Skin epidermis (tissue), 12 donors: ENCODE results near the gene BRWD1.
A peak's percentile ranks its signal among the peaks of the same experiment; 100 is the strongest.
"Not testable (repeated sequence)": the region's sequence is repeated elsewhere in the genome, so short reads cannot be mapped to it uniquely, and the experiment has no call there.

Experiments used
- H3K27ac ChIP-seq, 21 experiments: fragments of 200-600 bp; sonication (generic) in 11 of 21; one replicate each; pipeline ENCODE4 v1.5.0; 2020; ENCODE audit warnings: mild to moderate bottlenecking in 3 of 21, inconsistent platforms in 2 of 21, moderate library complexity in 2 of 21
- H3K4me3 ChIP-seq, 7 experiments: fragments of 200-600 bp; sonication (generic) in 2 of 7; one replicate each; pipeline ENCODE4 v1.5.0; 2020; ENCODE audit warnings: inconsistent platforms in 2 of 7, mild to moderate bottlenecking in 2 of 7, moderate library complexity in 1 of 7

BRWD1 gene

DNA sequence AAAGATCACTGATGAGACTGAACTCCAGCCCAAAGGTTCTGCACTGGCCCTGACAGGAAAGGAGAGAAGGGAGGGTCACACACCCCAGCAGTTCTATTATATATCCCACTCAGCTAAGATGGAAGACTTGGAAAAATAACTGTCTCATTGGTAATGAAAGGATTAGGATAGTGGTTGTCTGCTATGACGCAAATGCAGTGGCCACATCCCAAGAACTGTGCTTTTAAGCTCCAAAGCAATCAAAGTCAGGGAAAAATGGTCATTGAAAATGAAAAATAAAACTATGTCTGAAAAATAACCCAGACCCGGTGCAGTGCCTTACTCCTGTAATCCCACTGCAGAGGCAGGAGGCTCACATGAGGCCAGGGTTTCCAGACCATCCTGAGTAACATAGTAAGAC lies 161.2 kb downstream of the BRWD1 start:
- H3K4me3 ChIP-seq = no peak overlapping the region
- no peak overlapping the region for H3K27ac ChIP-seq

DNA sequence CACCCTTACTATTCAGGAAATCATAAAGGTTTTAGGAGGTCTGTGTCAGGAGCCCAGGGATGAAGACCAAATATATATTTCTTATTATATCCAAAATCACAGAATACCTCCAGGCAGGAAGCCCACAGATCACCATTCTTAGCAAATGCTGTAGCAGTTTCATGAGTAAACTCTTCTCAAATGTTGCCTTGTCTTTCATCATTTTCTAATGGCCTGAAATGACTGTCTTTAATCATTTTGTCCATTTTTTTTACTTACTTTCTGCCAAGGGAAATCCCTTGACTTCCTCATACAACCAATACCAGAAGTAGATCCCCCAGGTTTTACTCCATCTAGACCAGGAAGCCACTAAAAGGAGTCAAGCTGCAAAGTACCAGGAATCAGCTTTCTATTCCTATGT lies 162.6 kb downstream of the BRWD1 start:
- no peak overlapping the region for H3K27ac ChIP-seq

GRCh38 chr21:39150316-39150715 lies 163.1 kb downstream of the BRWD1 start:
- Histone ChIP-seq H3K4me3 (no peak overlapping the region), H3K27ac (no peak overlapping the region)

More for the DNA sequence above, 162.6 kb downstream of the BRWD1 start:
- no peak overlapping the region for H3K4me3 ChIP-seq

- Histone ChIP-seq H3K4me3 (no peak overlapping the region), H3K27ac (no peak overlapping the region)
Observed at GRCh38 chr21:39149882-39150281, 163.6 kb downstream of the BRWD1 start.

- Histone ChIP-seq H3K4me3 (no peak overlapping the region), H3K27ac (no peak overlapping the region)
Observed at GRCh38 chr21:39148975-39149374, 164.5 kb downstream of the BRWD1 start.

- Histone ChIP-seq H3K4me3 (no peak overlapping the region), H3K27ac (no peak overlapping the region)
Observed at GRCh38 chr21:39144191-39144590, 169.2 kb downstream of the BRWD1 start.

GRCh38 chr21:39142972-39143371 lies 170.5 kb downstream of the BRWD1 start:
- H3K4me3 ChIP-seq = no peak overlapping the region
- no peak overlapping the region for H3K27ac ChIP-seq

DNA sequence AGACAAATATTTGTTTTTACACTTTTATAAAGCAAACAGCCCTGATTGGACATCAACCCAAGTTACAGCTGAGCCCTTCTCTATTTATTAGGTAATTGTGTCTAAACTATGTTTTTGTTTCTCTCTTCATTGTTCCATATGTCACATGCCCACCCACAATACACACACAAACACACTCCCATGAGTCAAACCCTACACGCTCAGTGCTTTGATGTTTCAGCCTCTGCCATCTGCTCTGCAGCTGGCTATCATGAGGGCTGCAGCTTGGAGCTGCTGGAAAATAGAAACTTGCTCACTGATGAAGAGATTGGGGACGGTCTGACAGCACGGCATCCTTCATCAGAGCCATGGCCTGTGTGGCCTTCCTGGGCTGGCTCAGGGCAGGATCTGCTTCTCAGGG lies 171.9 kb downstream of the BRWD1 start:
- Histone ChIP-seq H3K27ac (no peak overlapping the region), H3K4me3 (no peak overlapping the region)

DNA sequence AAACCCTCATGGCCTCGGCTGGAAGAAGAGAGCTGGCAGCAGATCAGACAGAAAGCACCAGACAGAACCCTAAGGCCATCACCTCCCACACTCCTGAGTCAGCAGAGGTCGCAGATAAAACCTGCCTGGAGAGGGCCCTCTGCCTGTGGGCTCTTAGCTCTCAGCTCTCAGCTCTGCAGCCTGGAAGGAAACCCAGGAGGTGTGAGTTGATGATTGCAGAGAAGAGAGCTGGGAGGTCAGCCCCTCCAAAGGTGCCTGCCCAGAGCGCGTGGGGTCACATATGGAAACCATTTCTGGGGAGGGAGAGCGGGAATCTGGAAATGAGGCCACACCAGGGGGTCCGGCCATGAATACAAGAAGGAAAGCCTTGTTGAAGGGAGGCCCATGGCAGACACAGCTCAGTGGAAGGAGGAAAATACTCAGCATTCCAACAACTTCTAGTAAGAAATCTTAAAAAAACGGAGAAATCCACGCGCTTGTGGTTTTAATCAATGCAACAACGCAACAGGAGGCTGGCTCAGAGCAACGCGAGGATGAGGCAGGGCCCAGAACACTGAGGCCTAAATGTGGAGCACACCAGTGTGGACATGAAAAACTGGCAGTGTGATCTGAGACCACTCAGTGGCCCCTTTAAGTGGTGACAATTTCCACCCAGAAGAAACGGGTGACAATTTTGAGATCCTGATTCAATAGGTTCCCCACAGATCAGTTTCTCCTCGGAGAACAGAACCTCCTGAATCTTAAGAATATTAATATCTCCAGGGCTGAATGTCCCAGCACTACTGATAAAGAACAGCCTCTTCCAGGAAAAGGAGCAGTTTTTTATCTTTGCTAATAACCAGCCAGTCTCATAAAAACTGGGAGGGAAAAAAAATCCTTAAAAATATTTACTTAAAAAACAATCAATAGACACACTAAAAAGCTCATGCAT lies 175.9 kb downstream of the BRWD1 start:
- Histone ChIP-seq H3K27ac (peak overlapping the region in 9 of 21 experiments; percentile 3 to 73 (median 38)), H3K4me3 (no peak overlapping the region)

- peak overlapping the region in 7 of 21 experiments; percentile 3 to 73 (median 28) for H3K27ac ChIP-seq
- no peak overlapping the region for H3K4me3 ChIP-seq
Observed at GRCh38 chr21:39136711-39137110, 176.7 kb downstream of the BRWD1 start.

- not testable (repeated sequence) for H3K4me3 ChIP-seq, H3K27ac ChIP-seq
Observed at GRCh38 chr21:39136138-39136537, 177.3 kb downstream of the BRWD1 start.

DNA sequence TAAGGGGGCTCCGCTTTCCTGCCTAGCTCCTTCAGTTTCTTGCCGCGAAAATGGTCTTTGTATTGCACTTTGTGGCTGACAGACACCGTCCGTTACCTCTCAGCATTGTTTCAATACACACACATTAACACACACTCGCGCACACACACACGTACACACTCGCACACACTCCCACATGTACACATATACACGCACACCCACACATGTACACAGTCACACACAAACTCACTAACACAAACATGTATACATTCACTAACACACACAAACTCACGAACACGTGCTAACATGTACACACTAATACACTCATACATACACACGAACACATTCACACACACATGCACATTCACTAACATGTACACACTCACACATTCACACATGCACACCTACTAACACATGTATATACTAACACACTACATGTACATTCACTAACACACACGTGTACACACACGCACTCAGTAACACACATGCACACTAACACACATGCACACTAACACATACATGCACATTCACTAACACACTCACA lies 179.1 kb downstream of the BRWD1 start:
- H3K4me3 ChIP-seq = no peak overlapping the region
- no peak overlapping the region for H3K27ac ChIP-seq
